Panc1 (cell line): Measurements from ENCODE around the gene HPS6. TPM values are rescaled to one million over a fixed set of nuclear protein-coding genes. Genes with fewer than 3 reads are reported as not detected.
A peak's percentile ranks its signal among the peaks of the same experiment; 100 is the strongest.

Experiments
- ATAC-seq: fragments of 200-7000 bp; cut with Tn5 transposase; 2 replicates; pipeline ENCODE4 v1.9.1; 2020; ENCODE audit warnings: mild to moderate bottlenecking, moderate library complexity
- BruUV-seq: library from RNA; stranded (reverse); fragments of 400-500 nt; replicated peaks from 2 replicates; lab custom pipeline; 2021; lab: Mats Ljungman, UMichigan
- CTCF ChIA-PET: fragments of 300-600 bp; sonication (Branson Sonifier 250); formaldehyde crosslinking; loops from one replicate; lab custom pipeline; 2022; ENCODE audit warnings: antibody characterized with exemption; lab: Charles Lee
- POLR2A ChIA-PET: fragments of 300-600 bp; sonication (Branson Sonifier 250); formaldehyde crosslinking; loops from one replicate; lab custom pipeline; 2022; ENCODE audit warnings: antibody characterized with exemption; lab: Charles Lee
- DNase-seq: peaks from one replicate; pipeline ENCODE4 v3.0.0-alpha.2; 2010; ENCODE audit warnings: low read depth, low spot score
- H3K27ac ChIP-seq: 2 replicates; pipeline ENCODE4 v1.5.1; 2011; ENCODE audit warnings: mild to moderate bottlenecking, low read length, inconsistent platforms
- H3K27me3 ChIP-seq: fragments of 200-500 bp; sonication (Bioruptor generic); 2 replicates; pipeline ENCODE4 v1.6.0; 2014; ENCODE audit warnings: low read length, inconsistent platforms; ENCODE audit not compliant: control insufficient read depth, insufficient read depth
- H3K36me3 ChIP-seq: fragments of 200-500 bp; sonication (Bioruptor generic); 2 replicates; pipeline ENCODE4 v1.5.1; 2014; ENCODE audit warnings: inconsistent platforms, mild to moderate bottlenecking, low read length, moderate library complexity; ENCODE audit not compliant: control insufficient read depth, insufficient read depth
- H3K4me1 ChIP-seq: 2 replicates; pipeline ENCODE4 v1.5.1; 2011; ENCODE audit warnings: inconsistent platforms, mild to moderate bottlenecking, low read length, moderate library complexity; ENCODE audit not compliant: control insufficient read depth, insufficient read depth
- H3K4me3 ChIP-seq, 2 experiments: 2 replicates each; pipeline ENCODE4 v1.5.1; 2011 to 2012; ENCODE audit warnings: low read depth in 2 of 2, low read length in 2 of 2, mild to moderate bottlenecking in 2 of 2, inconsistent platforms in 1 of 2, moderate library complexity in 1 of 2
- H3K9me3 ChIP-seq: fragments of 200-500 bp; sonication (Bioruptor generic); 2 replicates; pipeline ENCODE4 v1.5.1; 2014; ENCODE audit warnings: low read depth, mild to moderate bottlenecking, inconsistent platforms, low read length, moderate library complexity; ENCODE audit not compliant: control insufficient read depth, insufficient read depth
- POLR2AphosphoS5 ChIP-seq: IDR thresholded peaks from 2 replicates; pipeline ENCODE4 v1.6.1; 2012; ENCODE audit warnings: mild to moderate bottlenecking, low read depth, low read length, moderate library complexity
- REST ChIP-seq, 2 experiments: IDR thresholded peaks; 2 replicates each; pipeline ENCODE4 v1.6.1; 2011 to 2012; ENCODE audit warnings: low read depth in 2 of 2, control low read depth in 1 of 2, low read length in 1 of 2, mild to moderate bottlenecking in 1 of 2, moderate library complexity in 1 of 2; ENCODE audit not compliant: insufficient read depth in 1 of 2
- SIN3A ChIP-seq: IDR thresholded peaks from 2 replicates; pipeline ENCODE4 v1.6.1; 2012; ENCODE audit warnings: low read depth, mild to moderate bottlenecking, low read length, moderate library complexity, borderline replicate concordance; ENCODE audit not compliant: insufficient read depth
- TCF7L2 ChIP-seq: IDR thresholded peaks from 2 replicates; pipeline ENCODE4 v1.6.1; 2011; ENCODE audit warnings: mild to moderate bottlenecking, low read depth, low read length, inconsistent platforms
- in situ Hi-C: cut with HindIII; loops from 2 replicates; pipeline ENCODE4 v1.10.0; 2016; ENCODE audit warnings: low sequenced_read_pairs, low pct_unique_long_range_greater_than_20kb
- intact Hi-C: fragments of 100-400 bp; cut with micrococcal nuclease; formaldehyde crosslinking; loops from one replicate; pipeline ENCODE4 v1.10.0; 2022; ENCODE audit not compliant: unreplicated experiment
- total RNA-seq: library from RNA; stranded (reverse); gene quantifications from one replicate; pipeline ENCODE4 v1.2.1, GENCODE V29; 2021; ENCODE audit not compliant: unreplicated experiment
- TF ChIP-seq, protein P1 (sequence below): fragments of 450-650 bp; IDR thresholded peaks from 2 replicates; pipeline ENCODE4 v1.5.1; 2017; ENCODE audit warnings: mild to moderate bottlenecking

Gene HPS6
- total RNA-seq, 1 experiment from 2014 or later: 34.5 TPM

GRCh38 chr10:102055647-102056419 lies 9.3 kb upstream of the HPS6 start, which contains the start of gene ARMH3:
Gene ARMH3 (minus strand): TSS chr10:102056173. CDS start chr10:102040114, 16,059 bp downstream.
- CTCF ChIA-PET: interaction anchor here (0.6 to 1.3 kb wide), 4 partner anchors 42 to 113 kb away, joined by 3 to 4 read pairs (median 3); no protein-coding TSS in a partner anchor

DNA sequence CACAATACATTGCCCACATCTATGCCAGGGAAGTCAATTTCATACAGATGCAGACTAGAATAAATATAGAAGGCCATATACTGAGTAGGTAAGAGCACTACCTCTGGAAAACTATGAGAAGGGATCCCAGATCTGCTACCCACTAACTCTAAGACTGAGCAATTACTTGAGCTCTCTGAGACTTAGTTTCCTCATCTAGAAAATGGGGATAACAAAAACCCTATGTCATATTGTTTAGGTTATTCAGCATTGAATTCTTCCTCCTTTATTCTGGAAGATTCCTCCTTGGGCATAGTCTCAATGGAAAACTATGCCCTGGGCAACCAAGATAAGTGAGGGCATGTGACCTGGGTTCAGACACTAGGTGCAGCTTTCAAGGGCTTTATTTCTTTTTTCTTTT lies 5.2 kb upstream of the HPS6 start:
- POLR2A ChIA-PET: interaction anchor here (0.7 kb wide), 1 partner anchor 33 kb away, joined by 3 read pairs; no protein-coding TSS in a partner anchor
- DNase-seq: no peak
- BruUV-seq: no TSS peak
- no peaks in the 10 kb centered on the region for H3K27me3 ChIP-seq
- H3K4me1 ChIP-seq: peaks cover 5% of the 10 kb centered on the region; the same call in 1 of the 2 replicates
- H3K27ac ChIP-seq: no peak overlapping the region
- in situ Hi-C loops (no loop called here), intact Hi-C loops (no loop called here)
- no peak for TF ChIP-seq REST (IDR thresholded peaks at IDR 0.05; ENCODE audit: insufficient read depth in 1 of 2, low read depth in 2 of 2, low read length in 1 of 2)
- no peak for TF ChIP-seq TCF7L2
- no peak overlapping the region for H3K4me3 ChIP-seq
- CTCF ChIA-PET: interaction anchor here (1.0 kb wide), 1 partner anchor 13 kb away, joined by 3 read pairs; no protein-coding TSS in a partner anchor
- H3K36me3 ChIP-seq: peaks cover 3% of the 10 kb centered on the region; the same call in 1 of the 2 replicates
- no peaks in the 10 kb centered on the region for H3K9me3 ChIP-seq
- ATAC-seq: no peak

More at GRCh38 chr10:102055647-102056419, 9.3 kb upstream of the HPS6 start, which contains the start of gene ARMH3:
- intact Hi-C loops: no loop called here
- Histone ChIP-seq H3K36me3 (peaks cover 3% of the 10 kb centered on the region; the same call in 1 of the 2 replicates), H3K27ac (peak within 1 kb of the TSS; percentile 95), H3K27me3 (no peaks in the 10 kb centered on the region), H3K4me3 (peak within 1 kb of the TSS; percentile 79 to 99), H3K4me1 (peaks cover 4% of the 10 kb centered on the region; the same call in 1 of the 2 replicates), H3K9me3 (no peaks in the 10 kb centered on the region)
- peak; percentile 98 for ATAC-seq
- POLR2A ChIA-PET: interaction anchor here (0.6 to 0.7 kb wide), 3 partner anchors 24 to 325 kb away, joined by 3 read pairs; no protein-coding TSS in a partner anchor
- TF ChIP-seq TCF7L2 (peak; percentile 35; the same call in 1 of the 2 replicates), POLR2AphosphoS5 (peak; percentile 67), REST (IDR thresholded peaks at IDR 0.05; ENCODE audit: insufficient read depth in 1 of 2, low read depth in 2 of 2, low read length in 1 of 2) (peak in 1 of 2 experiments; percentile 56; a peak in 1 of 4 replicates), SIN3A (0 out of 2 replicates have a peak, but pooled peaks have one; percentile 55)
- TF ChIP-seq, protein P1, sequence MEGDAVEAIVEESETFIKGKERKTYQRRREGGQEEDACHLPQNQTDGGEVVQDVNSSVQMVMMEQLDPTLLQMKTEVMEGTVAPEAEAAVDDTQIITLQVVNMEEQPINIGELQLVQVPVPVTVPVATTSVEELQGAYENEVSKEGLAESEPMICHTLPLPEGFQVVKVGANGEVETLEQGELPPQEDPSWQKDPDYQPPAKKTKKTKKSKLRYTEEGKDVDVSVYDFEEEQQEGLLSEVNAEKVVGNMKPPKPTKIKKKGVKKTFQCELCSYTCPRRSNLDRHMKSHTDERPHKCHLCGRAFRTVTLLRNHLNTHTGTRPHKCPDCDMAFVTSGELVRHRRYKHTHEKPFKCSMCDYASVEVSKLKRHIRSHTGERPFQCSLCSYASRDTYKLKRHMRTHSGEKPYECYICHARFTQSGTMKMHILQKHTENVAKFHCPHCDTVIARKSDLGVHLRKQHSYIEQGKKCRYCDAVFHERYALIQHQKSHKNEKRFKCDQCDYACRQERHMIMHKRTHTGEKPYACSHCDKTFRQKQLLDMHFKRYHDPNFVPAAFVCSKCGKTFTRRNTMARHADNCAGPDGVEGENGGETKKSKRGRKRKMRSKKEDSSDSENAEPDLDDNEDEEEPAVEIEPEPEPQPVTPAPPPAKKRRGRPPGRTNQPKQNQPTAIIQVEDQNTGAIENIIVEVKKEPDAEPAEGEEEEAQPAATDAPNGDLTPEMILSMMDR: no peak
- DNase-seq: peak; percentile 93
- in situ Hi-C loops: no loop called here
- no TSS peak for BruUV-seq
